Ramos (cell line): Measurements from ENCODE around the gene DOK5.

Source experiments
- in situ Hi-C: fragments of 300-500 bp; cut with MboI; formaldehyde crosslinking; loops from one replicate; pipeline ENCODE4 v1.14.3; 2022; ENCODE audit warnings: low sequenced_read_pairs; ENCODE audit not compliant: unreplicated experiment

DOK5 gene

GRCh38 chr20:54549658-54550326 is 74.4 kb downstream of the DOK5 start:
- in situ Hi-C loops: no loop called here

- in situ Hi-C loops: no loop called here
These were observed 75.5 kb downstream of the DOK5 start for GRCh38 chr20:54550776-54551396.

- in situ Hi-C loops: no loop called here
These were observed 78.6 kb downstream of the DOK5 start for GRCh38 chr20:54554006-54554405.

GRCh38 chr20:54555150-54555549 is 79.8 kb downstream of the DOK5 start:
- in situ Hi-C loops: no loop called here

GRCh38 chr20:54556406-54556805 is 81.0 kb downstream of the DOK5 start:
- in situ Hi-C loops: no loop called here

DNA sequence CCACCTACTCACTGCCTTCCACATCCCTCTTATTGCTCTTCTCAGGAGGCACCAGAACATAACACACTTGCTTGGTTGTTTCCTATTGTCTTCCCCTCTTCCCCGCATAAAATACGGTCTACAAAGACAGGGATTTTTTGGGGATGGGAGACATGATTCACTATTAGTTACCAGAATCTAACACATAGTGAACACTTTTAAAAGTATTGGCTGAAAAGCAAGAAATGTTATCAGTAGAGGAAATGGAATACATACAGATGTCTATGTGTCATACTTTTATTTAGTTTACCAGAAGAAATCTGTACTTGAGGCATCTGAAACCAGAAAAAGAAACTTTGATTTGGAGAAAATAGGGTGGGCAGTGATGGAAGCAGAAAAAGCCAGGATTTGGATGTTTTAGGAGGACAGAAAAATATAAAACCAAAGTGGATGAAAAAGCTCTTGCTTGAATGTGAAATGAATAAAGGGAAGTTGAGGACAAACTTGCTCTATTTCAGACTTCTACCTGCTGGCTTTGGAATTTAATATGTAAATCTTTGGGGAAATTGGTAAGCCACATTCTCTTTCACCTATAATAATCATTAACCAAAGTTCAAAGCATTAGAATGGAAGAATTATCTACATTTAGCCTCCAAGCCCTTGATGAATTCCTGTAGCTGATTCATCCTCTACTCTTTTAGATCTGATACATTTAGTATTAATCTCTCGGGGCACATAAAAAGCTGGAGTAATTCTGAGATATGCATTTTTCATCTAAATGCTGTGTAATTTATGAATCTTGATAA is 82.6 kb downstream of the DOK5 start:
- in situ Hi-C loops: no loop called here

- in situ Hi-C loops: no loop called here
These were observed 84.5 kb downstream of the DOK5 start for GRCh38 chr20:54559890-54560289.

DNA sequence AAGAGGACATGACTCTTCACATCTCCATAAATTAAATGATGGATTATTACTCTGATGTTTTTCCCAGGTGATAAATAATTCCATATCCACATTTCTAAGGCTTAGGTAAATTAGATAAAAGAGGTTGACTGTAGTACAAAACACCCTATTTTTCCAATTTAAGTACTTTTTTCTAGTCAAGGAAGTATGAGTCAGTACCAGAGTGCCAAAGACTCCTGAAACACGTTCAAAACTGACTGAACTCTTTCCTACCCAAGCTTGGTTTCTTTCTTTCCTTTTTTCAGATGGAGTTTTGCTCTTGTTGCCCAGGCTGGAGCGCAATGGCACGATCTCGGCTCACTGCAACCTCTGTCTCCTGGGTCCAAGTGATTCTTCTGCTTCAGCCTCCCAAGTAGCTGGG is 85.0 kb downstream of the DOK5 start:
- in situ Hi-C loops: no loop called here

GRCh38 chr20:54565255-54565654 is 89.9 kb downstream of the DOK5 start:
- in situ Hi-C loops: no loop called here

DNA sequence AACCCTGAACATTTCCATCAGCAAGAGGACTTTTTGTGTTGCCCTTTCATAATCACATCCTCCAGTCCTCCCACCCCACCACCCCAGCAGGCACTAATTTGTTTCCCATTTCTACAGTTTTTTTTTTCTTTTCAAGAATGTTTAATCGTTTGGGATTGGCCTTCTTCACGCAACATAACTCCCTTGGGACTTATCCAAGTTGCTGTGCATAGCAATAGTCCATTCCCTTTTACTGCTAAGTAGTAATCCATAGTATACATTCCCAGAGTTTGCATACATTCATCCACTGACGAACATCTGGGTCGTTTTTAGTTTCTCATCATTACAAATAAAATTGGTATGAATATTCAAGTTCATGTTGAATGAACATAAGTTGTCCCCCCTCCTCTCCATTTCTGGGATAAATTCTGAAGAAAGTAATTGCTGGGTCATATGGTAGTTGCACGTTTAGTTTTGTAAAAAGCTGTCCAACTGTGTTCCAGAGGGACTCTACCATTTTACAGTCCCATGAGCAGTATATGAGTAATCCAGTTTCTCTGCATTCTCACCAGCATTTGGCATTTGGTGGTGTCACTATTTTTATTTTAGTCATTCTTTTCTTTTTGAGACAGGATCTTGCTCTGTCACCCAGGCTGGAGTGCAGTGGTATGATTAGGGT is 90.8 kb downstream of the DOK5 start:
- in situ Hi-C loops: no loop called here

- in situ Hi-C loops: no loop called here
These were observed 95.2 kb downstream of the DOK5 start for GRCh38 chr20:54570561-54570960.

DNA sequence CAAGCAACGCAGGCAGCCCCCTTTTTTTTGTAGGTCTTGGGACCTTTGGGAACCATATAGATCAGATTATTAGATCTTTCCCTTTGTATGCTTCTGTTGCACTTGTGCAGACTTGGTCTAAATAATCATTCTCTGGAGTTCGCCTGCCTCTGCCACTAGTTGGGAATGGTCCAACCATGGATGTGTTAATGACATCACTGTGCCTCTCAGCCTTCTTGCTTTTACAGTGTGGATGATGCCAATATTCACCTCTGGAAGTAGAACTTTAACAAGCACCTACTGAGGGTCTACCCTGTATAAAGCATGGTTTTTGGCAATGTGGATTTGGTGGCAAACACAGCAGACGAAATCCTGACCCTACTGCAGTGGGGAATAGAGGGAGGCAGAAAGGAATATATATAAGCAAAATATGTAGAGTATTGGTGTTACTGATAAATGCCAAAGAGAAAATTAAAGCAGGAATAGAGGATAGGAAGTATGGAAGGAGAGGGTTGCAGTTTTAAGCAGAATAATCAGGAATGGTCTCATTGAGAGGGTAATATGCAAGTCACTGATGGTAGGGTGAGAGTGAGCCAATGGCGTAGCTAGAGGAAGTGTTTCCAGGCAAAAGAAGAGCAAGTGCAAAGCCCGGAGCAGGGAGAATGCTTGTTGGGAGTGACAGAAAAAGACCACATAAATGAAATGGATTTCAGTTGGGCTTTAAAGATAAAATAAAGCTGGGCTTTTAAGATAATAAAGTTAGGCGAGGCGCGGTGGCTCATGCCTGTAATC is 97.5 kb downstream of the DOK5 start:
- in situ Hi-C loops: no loop called here

DNA sequence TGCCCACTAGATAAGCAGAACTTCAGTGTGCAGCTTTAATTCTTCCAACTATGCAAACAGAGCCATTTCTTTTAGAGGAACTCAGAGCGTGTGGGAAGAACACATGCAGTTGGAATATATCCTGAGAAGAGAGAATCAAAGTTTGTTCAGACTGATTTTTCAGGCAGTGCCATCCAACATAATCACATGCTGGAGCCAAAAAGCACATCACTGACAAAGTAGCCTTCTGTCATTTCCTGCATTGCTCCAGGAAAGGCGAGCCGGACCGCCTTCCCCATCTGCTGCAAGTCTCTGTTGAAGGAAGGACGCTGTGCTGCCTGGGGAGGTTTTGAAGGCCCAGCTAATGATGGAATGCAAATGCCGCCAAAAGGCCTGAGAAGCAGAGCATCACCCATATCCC is 98.4 kb downstream of the DOK5 start:
- in situ Hi-C loops: no loop called here

DNA sequence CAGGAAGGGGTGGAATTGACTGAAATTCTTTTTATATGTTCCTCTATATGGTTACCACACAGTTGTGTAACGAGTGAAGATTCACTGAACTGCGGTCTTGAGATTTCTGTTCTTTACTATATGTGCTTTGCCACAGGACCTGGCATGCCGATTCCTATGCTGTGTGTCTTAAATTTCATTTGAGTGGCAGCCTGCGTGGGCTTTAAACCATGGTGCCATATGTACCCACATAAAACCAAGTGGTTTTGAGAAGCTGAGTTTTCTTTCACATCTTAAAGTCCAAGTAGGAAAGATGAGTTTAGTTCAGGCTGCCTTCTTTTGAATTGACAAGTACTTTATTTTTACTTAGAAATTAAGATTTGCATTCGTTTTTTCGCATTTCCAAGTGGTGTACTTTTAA is 101.1 kb downstream of the DOK5 start:
- in situ Hi-C loops: no loop called here

- in situ Hi-C loops: no loop called here
These were observed 102.2 kb downstream of the DOK5 start for GRCh38 chr20:54577637-54578036.

- in situ Hi-C loops: no loop called here
These were observed 109.8 kb downstream of the DOK5 start for GRCh38 chr20:54585217-54585616.

GRCh38 chr20:54587408-54587807 is 112.0 kb downstream of the DOK5 start:
- in situ Hi-C loops: no loop called here

- in situ Hi-C loops: no loop called here
These were observed 114.1 kb downstream of the DOK5 start for GRCh38 chr20:54589402-54590030.

GRCh38 chr20:54590856-54591255 is 115.5 kb downstream of the DOK5 start:
- in situ Hi-C loops: no loop called here

DNA sequence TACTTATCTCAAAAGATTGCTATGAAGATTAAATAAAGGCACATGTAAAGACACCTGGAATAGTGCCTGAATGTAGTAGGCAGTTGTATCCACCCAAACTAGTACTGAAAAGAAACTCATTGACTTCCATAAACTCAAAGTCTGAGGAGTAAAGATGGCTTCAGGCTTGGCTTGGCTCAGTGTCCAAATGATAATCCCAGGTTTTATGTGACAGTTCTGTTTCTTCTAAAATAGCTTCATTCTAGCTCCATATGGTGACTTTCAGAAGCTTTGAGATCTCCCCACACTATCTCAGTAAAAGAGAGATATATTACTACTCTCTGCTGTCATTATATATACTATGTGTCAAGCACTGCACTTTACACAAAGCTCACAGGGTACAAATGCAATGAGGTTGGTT is 121.3 kb downstream of the DOK5 start:
- in situ Hi-C loops: no loop called here
